ENCODE results near the gene DNAI2.

DNA sequence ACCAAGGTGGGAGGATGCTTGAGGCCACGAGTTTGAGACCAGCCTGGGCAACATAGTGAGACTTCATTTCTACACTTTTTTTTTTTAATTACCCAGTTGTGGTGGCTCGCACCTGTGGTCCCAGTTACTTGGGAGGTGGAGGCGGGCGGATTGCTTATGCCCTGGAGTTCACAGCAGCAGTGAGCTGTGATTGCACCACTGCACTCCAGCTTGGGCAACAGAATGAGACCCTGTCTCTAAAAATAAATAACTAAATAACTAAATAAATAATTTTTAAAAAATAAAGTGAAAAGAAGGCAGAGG, 9.3 kb downstream of the DNAI2 start:
- TF ChIP-seq CTCF (IDR thresholded peaks at IDR 0.05; ENCODE audit: insufficient read depth, low read depth, low read length) = no peak
- no peak for TF ChIP-seq EZH2 (IDR thresholded peaks at IDR 0.05; ENCODE audit: insufficient read depth, low read length)

Data from astrocyte (in vitro differentiated cells and primary cell).